Ovary (tissue), 3 donors: ENCODE measurements around the gene TAGAP.

Experiments used
- POLR2A ChIP-seq: fragments of 450-650 bp; IDR thresholded peaks from one replicate; pipeline ENCODE4 v1.6.1; 2017; ENCODE audit warnings: antibody characterized with exemption, mild to moderate bottlenecking, moderate library complexity
- TF ChIP-seq, protein P1 (sequence below), 3 donors: fragments of 450-650 bp in 2 of 3; fragments of 200-600 bp in 1 of 3; IDR thresholded peaks; one replicate each; pipeline versions ENCODE4 v1.5.1 to v1.8.0; 2016 to 2022; ENCODE audit warnings: antibody characterized with exemption in 3 of 3, mild to moderate bottlenecking in 1 of 3
- donor health status: DM: no; HTN: no; CAD: no.

DNA sequence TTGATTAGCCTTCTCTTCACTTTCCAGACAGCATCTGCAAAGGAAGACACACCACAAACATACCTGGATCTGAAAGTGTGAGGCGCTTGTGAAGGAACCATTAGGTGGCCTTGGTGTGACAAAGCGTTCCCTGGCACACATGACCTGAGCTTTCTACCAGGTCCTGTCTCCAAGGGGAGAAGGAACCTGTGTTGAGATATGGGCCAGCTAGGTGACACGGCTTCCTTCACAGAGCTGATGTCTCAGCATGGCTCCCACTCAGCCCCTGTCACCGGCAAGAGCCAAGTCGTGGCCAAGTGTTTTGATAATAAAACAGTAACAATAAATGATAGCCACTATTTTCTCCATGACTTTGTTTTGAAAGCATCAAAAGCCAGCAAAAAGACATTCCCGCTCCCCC lies 20.3 kb upstream of the TAGAP start:
- TF ChIP-seq, protein P1, sequence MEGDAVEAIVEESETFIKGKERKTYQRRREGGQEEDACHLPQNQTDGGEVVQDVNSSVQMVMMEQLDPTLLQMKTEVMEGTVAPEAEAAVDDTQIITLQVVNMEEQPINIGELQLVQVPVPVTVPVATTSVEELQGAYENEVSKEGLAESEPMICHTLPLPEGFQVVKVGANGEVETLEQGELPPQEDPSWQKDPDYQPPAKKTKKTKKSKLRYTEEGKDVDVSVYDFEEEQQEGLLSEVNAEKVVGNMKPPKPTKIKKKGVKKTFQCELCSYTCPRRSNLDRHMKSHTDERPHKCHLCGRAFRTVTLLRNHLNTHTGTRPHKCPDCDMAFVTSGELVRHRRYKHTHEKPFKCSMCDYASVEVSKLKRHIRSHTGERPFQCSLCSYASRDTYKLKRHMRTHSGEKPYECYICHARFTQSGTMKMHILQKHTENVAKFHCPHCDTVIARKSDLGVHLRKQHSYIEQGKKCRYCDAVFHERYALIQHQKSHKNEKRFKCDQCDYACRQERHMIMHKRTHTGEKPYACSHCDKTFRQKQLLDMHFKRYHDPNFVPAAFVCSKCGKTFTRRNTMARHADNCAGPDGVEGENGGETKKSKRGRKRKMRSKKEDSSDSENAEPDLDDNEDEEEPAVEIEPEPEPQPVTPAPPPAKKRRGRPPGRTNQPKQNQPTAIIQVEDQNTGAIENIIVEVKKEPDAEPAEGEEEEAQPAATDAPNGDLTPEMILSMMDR (IDR thresholded peaks at IDR 0.05): no peak
- no peak for TF ChIP-seq POLR2A
